ENCODE measurements around the gene FASLG.

FASLG gene

DNA sequence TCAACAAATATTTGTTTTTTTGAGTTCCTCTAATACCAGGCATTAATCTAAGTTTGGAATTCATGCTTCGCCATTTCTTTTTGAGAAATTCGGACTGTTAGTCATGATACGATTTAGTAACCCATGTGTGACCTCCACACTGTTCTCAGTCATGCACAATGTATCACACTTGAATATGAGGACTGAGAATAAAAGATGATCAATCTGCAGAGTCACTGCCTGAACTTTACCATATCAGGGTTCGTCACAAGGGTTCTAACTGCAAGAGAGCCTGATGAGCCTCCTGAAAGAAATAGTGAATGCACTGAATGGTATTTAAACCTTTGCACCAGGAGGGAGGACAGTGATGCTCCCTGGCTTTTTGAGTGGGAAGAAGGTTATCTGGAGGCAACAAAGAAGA lies 10.9 kb upstream of the FASLG start:
- Histone ChIP-seq H3K4me3 (ENCODE audit: low read depth in 1 of 2, low read length in 2 of 2) (no peak overlapping the region), H3K9ac (ENCODE audit: low read depth, low read length) (no peak overlapping the region), H3K36me3 (ENCODE audit: insufficient read depth, low read length) (no peaks in the 10 kb centered on the region), H3K4me2 (ENCODE audit: insufficient read depth, low read length) (no peak overlapping the region), H3K79me2 (ENCODE audit: insufficient read depth, low read length) (no peaks in the 10 kb centered on the region), H3K9me3 (ENCODE audit: insufficient read depth, low read length, severe bottlenecking) (no peaks in the 10 kb centered on the region), H2AFZ (ENCODE audit: low read depth, low read length) (no peak overlapping the region), H3K27me3 (ENCODE audit: insufficient read depth, low read length, poor library complexity) (no peaks in the 10 kb centered on the region), H4K20me1 (ENCODE audit: insufficient read depth, low read length) (no peaks in the 10 kb centered on the region), H3K4me1 (ENCODE audit: insufficient read depth, low read length) (peaks cover 55% of the 10 kb centered on the region), H3K27ac (ENCODE audit: low read length) (no peak overlapping the region)
- ATAC-seq (ENCODE audit: insufficient read depth, low read depth) (no peak), DNase-seq (no peak)
- TF ChIP-seq CTCF (IDR thresholded peaks at IDR 0.05; ENCODE audit: borderline replicate concordance, extremely low read depth, low read length, poor library complexity, severe bottlenecking) (no peak), EZH2 (IDR thresholded peaks at IDR 0.05; ENCODE audit: borderline replicate concordance, low read depth, low read length, severe bottlenecking) (no peak)

DNA sequence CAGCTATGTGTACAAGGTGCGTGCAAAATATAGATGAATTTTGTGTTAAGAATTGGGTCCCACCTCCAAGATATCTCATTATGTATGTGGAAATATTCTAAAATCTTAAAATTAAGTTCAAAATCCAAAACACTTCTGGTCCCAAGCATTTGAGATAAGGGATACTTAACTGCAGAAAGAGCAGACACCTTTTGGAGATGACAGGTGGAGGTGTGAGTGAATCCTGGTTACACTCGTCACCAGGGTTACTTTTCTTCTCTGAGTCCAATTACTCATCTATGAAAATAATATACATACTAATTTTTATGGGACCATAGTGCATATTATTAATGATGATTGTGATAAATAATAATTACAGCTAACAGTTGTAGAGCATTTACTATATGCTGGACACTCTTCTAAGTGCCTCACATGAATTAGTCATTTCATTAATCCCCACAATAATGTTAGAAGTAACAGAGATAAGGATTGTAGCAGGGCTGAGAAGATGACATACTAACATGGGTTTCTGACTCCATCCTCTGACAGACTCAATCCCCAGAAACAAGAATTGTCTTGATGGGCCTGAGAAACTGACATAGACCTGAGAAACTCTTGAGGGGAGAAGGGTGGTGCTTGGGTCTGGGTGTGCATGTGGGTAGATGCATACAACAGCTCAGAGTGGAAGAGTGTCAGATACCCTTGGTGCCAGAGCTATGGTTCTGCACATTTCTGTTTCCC lies 8.3 kb upstream of the FASLG start:
- Histone ChIP-seq H2AFZ (ENCODE audit: low read depth, low read length) (no peak overlapping the region), H3K4me3 (ENCODE audit: low read depth in 1 of 2, low read length in 2 of 2) (no peak overlapping the region), H4K20me1 (ENCODE audit: insufficient read depth, low read length) (no peaks in the 10 kb centered on the region), H3K4me2 (ENCODE audit: insufficient read depth, low read length) (no peak overlapping the region), H3K4me1 (ENCODE audit: insufficient read depth, low read length) (peaks cover 47% of the 10 kb centered on the region), H3K27me3 (ENCODE audit: insufficient read depth, low read length, poor library complexity) (no peaks in the 10 kb centered on the region), H3K9ac (ENCODE audit: low read depth, low read length) (no peak overlapping the region), H3K79me2 (ENCODE audit: insufficient read depth, low read length) (no peaks in the 10 kb centered on the region), H3K9me3 (ENCODE audit: insufficient read depth, low read length, severe bottlenecking) (no peaks in the 10 kb centered on the region), H3K36me3 (ENCODE audit: insufficient read depth, low read length) (no peaks in the 10 kb centered on the region), H3K27ac (ENCODE audit: low read length) (no peak overlapping the region)
- no peak for DNase-seq
- TF ChIP-seq EZH2 (IDR thresholded peaks at IDR 0.05; ENCODE audit: borderline replicate concordance, low read depth, low read length, severe bottlenecking) (no peak), CTCF (IDR thresholded peaks at IDR 0.05; ENCODE audit: borderline replicate concordance, extremely low read depth, low read length, poor library complexity, severe bottlenecking) (no peak)
- no peak for ATAC-seq (ENCODE audit: insufficient read depth, low read depth)

DNA sequence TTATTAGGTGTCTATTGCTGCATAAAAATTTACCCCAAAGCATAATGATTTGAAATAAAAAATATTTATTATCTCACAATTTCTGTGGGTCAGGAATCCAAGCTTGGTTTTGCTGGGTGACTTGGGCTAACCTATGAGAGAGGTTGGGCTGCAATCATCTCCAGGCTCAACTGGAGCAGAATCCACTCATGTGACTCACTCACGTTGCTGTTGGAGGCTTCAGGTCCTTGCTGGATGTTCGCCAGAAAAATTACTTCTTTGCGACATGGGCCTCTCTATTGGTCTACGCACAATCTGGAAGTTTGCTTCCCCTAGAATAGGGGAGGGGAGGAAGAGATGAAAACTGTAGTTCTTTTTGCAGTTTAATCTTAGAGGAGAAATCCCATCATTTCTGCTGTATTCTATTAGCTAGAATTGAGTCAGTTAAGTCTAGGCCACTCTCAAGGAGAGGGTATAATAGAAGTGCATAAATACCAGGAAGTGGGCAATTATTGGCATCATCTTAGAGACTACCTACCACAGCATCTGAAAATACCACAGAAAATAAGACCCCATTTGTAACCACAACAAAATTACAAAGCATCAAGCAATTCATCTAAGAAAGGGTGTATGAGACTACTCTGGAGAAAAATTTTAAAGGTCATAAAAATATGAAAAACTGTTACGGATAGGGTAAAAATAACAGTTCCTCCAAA lies 5.7 kb upstream of the FASLG start:
- TF ChIP-seq CTCF (IDR thresholded peaks at IDR 0.05; ENCODE audit: borderline replicate concordance, extremely low read depth, low read length, poor library complexity, severe bottlenecking), result no peak
- TF ChIP-seq EZH2 (IDR thresholded peaks at IDR 0.05; ENCODE audit: borderline replicate concordance, low read depth, low read length, severe bottlenecking), result no peak
- peaks cover 28% of the 10 kb centered on the region for H3K4me1 ChIP-seq (ENCODE audit: insufficient read depth, low read length)

More for the DNA sequence above, 5.7 kb upstream of the FASLG start:
- peak; percentile 31 for DNase-seq
- Histone ChIP-seq H2AFZ (ENCODE audit: low read depth, low read length) (no peak overlapping the region), H3K9ac (ENCODE audit: low read depth, low read length) (no peak overlapping the region), H4K20me1 (ENCODE audit: insufficient read depth, low read length) (no peaks in the 10 kb centered on the region), H3K36me3 (ENCODE audit: insufficient read depth, low read length) (no peaks in the 10 kb centered on the region), H3K4me2 (ENCODE audit: insufficient read depth, low read length) (peak overlapping the region; percentile 23; the same call in 1 of the 2 replicates), H3K27ac (ENCODE audit: low read length) (no peak overlapping the region; the same call in 1 of the 2 replicates), H3K9me3 (ENCODE audit: insufficient read depth, low read length, severe bottlenecking) (no peaks in the 10 kb centered on the region), H3K79me2 (ENCODE audit: insufficient read depth, low read length) (no peaks in the 10 kb centered on the region), H3K27me3 (ENCODE audit: insufficient read depth, low read length, poor library complexity) (no peaks in the 10 kb centered on the region), H3K4me3 (ENCODE audit: low read depth in 1 of 2, low read length in 2 of 2) (no peak overlapping the region)
- ATAC-seq (ENCODE audit: insufficient read depth, low read depth), result peak; percentile 99
